Right atrium auricular region (tissue), 2 donors: Measurements from ENCODE around the gene FBXL17. TPM values are rescaled to one million over a fixed set of nuclear protein-coding genes. Genes with fewer than 3 reads are reported as not detected.

Experiments
- DNase-seq: peaks from one replicate; pipeline ENCODE4 v3.0.0-alpha.2; 2019; ENCODE audit warnings: low spot score
- H3K27ac ChIP-seq, 2 donors: fragments of 200-600 bp; sonication (generic); 1 replicate in 1 of 2; 2 replicates in 1 of 2; pipeline ENCODE4 v1.5.1; 2016 to 2019
- H3K27me3 ChIP-seq, 2 donors: fragments of 200-600 bp; sonication (generic); one replicate each; pipeline versions ENCODE4 v1.5.1 to v1.6.0; 2017 to 2019
- H3K36me3 ChIP-seq: fragments of 200-600 bp; sonication (generic); one replicate; pipeline ENCODE4 v1.5.1; 2016
- H3K4me1 ChIP-seq, 2 donors: fragments of 200-600 bp; sonication (generic); one replicate each; pipeline versions ENCODE4 v1.5.1 to v1.6.0; 2017 to 2019
- H3K4me3 ChIP-seq, 2 donors: fragments of 200-600 bp; sonication (generic); 1 replicate in 1 of 2; 2 replicates in 1 of 2; pipeline ENCODE4 v1.5.1; 2017 to 2019; ENCODE audit warnings: mild to moderate bottlenecking in 1 of 2, moderate library complexity in 1 of 2
- H3K9me3 ChIP-seq, 2 donors: fragments of 200-600 bp; sonication (generic); one replicate each; pipeline ENCODE4 v1.5.1; 2019
- CTCF ChIP-seq, 2 donors: fragments of 200-600 bp; sonication (generic); IDR thresholded peaks; one replicate each; pipeline ENCODE4 v1.5.1; 2019; ENCODE audit warnings: antibody characterized with exemption in 2 of 2
- total RNA-seq, 2 donors: library from RNA; depleted of rRNA; stranded (reverse); fragments of >200 nt; gene quantifications; one replicate each; pipeline ENCODE4 v1.1.0, GENCODE V29; 2016

Gene FBXL17
- total RNA-seq, 2 donors from 2014 or later = 16.1 to 31.7 TPM

GRCh38 chr5:107867266-107867665, 514.6 kb downstream of the FBXL17 start:
- no peak overlapping the region for H3K27ac ChIP-seq
- no peak for TF ChIP-seq CTCF (IDR thresholded peaks at IDR 0.05)
- DNase-seq = no peak
- no peaks in the 10 kb centered on the region for H3K36me3 ChIP-seq
- H3K4me3 ChIP-seq = no peak overlapping the region
- H3K4me1 ChIP-seq = no peaks in the 10 kb centered on the region
- no peaks in the 10 kb centered on the region for H3K27me3 ChIP-seq
- H3K9me3 ChIP-seq = no peaks in the 10 kb centered on the region

DNA sequence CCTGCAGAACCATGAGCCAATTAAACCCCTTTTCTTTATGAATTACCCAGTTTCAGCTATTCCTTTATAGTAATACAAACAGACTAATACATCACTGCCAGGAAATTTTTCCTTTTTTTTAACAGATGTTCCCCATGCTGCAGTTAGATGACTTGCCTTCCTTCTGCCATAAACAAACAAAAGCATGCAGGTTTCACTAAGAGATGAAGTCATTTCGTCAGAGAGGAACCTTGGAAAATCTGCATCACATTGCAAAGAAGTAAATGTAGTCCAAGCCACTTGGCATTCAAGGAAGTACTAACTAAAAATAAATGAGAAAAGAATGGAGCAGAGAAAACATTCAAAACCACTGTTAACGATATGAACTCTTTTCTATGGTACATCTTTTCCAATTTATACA, 517.1 kb downstream of the FBXL17 start:
- Histone ChIP-seq H3K27me3 (no peaks in the 10 kb centered on the region), H3K4me1 (no peaks in the 10 kb centered on the region), H3K36me3 (no peaks in the 10 kb centered on the region), H3K27ac (no peak overlapping the region), H3K4me3 (no peak overlapping the region), H3K9me3 (no peaks in the 10 kb centered on the region)
- no peak for TF ChIP-seq CTCF (IDR thresholded peaks at IDR 0.05)
- DNase-seq = no peak

- no peaks in the 10 kb centered on the region for H3K27me3 ChIP-seq
- H3K27ac ChIP-seq = no peak overlapping the region
- H3K9me3 ChIP-seq = no peaks in the 10 kb centered on the region
- DNase-seq = no peak
- H3K4me1 ChIP-seq = no peaks in the 10 kb centered on the region
- H3K36me3 ChIP-seq = no peaks in the 10 kb centered on the region
- H3K4me3 ChIP-seq = no peak overlapping the region
- no peak for TF ChIP-seq CTCF (IDR thresholded peaks at IDR 0.05)
Measured at GRCh38 chr5:107863125-107863524, 518.8 kb downstream of the FBXL17 start.

GRCh38 chr5:107861565-107861964, 520.3 kb downstream of the FBXL17 start:
- Histone ChIP-seq H3K36me3 (no peaks in the 10 kb centered on the region), H3K9me3 (no peaks in the 10 kb centered on the region), H3K27me3 (no peaks in the 10 kb centered on the region), H3K4me3 (no peak overlapping the region), H3K27ac (no peak overlapping the region), H3K4me1 (no peaks in the 10 kb centered on the region)
- TF ChIP-seq CTCF (IDR thresholded peaks at IDR 0.05) = no peak
- no peak for DNase-seq

DNA sequence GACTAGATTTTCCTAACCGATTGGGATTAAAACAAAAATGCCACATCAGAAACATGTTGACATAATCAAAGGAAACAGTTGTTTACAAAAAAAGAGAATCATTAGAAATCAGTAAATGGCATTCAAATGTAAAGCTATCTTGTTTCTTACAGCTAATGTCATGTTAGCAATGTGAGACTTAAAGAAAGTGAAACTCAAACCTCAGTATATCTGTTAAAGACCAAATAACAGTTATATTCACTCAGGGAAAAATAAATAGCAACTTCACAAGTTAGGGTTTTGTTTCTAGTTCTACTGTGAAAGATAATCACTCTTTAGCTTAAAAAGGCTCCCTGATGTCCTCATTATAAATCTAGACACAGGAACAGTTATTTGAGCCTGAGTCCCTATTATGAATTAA, 521.9 kb downstream of the FBXL17 start:
- no peak for TF ChIP-seq CTCF (IDR thresholded peaks at IDR 0.05)
- Histone ChIP-seq H3K9me3 (no peaks in the 10 kb centered on the region), H3K4me1 (no peaks in the 10 kb centered on the region), H3K27ac (no peak overlapping the region), H3K27me3 (no peaks in the 10 kb centered on the region), H3K4me3 (no peak overlapping the region), H3K36me3 (no peaks in the 10 kb centered on the region)
- DNase-seq = no peak

- no peak for TF ChIP-seq CTCF (IDR thresholded peaks at IDR 0.05)
- H3K27ac ChIP-seq = no peak overlapping the region
- H3K4me3 ChIP-seq = no peak overlapping the region
- H3K36me3 ChIP-seq = no peaks in the 10 kb centered on the region
- no peaks in the 10 kb centered on the region for H3K4me1 ChIP-seq
- H3K9me3 ChIP-seq = no peaks in the 10 kb centered on the region
- no peak for DNase-seq
- no peaks in the 10 kb centered on the region for H3K27me3 ChIP-seq
Measured at GRCh38 chr5:107858788-107859187, 523.1 kb downstream of the FBXL17 start.
